Mesothelial cell of epicardium (in vitro differentiated cells): ENCODE measurements around the gene MBP. TPM values are rescaled to one million over a fixed set of nuclear protein-coding genes. Genes with fewer than 3 reads are reported as not detected.

Experiments
- DNase-seq, 2 experiments: peaks; one replicate each; pipeline ENCODE4 v3.0.0; 2021; ENCODE audit warnings: low spot score in 2 of 2; ENCODE audit not compliant: unreplicated experiment in 2 of 2
- H3K27ac Mint-ChIP-seq: 2 replicates; pipeline ENCODE4 v1.8.0; 2021; ENCODE audit warnings: mixed read lengths
- H3K27me3 Mint-ChIP-seq: 2 replicates; pipeline ENCODE4 v1.8.0; 2021; ENCODE audit warnings: low read depth, mixed read lengths
- H3K36me3 Mint-ChIP-seq: 2 replicates; pipeline ENCODE4 v1.8.0; 2021; ENCODE audit warnings: mixed read lengths
- H3K4me1 Mint-ChIP-seq: 2 replicates; pipeline ENCODE4 v1.8.0; 2021; ENCODE audit warnings: mixed read lengths
- H3K4me3 Mint-ChIP-seq: 2 replicates; pipeline ENCODE4 v1.8.0; 2021; ENCODE audit warnings: mild to moderate bottlenecking, moderate library complexity, mixed read lengths
- H3K9me3 Mint-ChIP-seq: 2 replicates; pipeline ENCODE4 v1.8.0; 2021; ENCODE audit warnings: mixed read lengths
- total RNA-seq: library from RNA; stranded (reverse); gene quantifications from 3 replicates; pipeline ENCODE4 v1.2.1, GENCODE V29; 2021
- TF ChIP-seq, protein P1 (sequence below): fragments of 200-600 bp; sonication (generic); IDR thresholded peaks from one replicate; pipeline ENCODE4 v1.5.0; 2021; ENCODE audit warnings: antibody characterized with exemption; ENCODE audit not compliant: unreplicated experiment

MBP gene
- total RNA-seq, 1 donor from 2014 or later = 20.8 TPM

- no peak for DNase-seq
- no peak overlapping the region for H3K27ac Mint-ChIP-seq
Measured at GRCh38 chr18:77124452-77124922, 8.1 kb downstream of the MBP start.

DNA sequence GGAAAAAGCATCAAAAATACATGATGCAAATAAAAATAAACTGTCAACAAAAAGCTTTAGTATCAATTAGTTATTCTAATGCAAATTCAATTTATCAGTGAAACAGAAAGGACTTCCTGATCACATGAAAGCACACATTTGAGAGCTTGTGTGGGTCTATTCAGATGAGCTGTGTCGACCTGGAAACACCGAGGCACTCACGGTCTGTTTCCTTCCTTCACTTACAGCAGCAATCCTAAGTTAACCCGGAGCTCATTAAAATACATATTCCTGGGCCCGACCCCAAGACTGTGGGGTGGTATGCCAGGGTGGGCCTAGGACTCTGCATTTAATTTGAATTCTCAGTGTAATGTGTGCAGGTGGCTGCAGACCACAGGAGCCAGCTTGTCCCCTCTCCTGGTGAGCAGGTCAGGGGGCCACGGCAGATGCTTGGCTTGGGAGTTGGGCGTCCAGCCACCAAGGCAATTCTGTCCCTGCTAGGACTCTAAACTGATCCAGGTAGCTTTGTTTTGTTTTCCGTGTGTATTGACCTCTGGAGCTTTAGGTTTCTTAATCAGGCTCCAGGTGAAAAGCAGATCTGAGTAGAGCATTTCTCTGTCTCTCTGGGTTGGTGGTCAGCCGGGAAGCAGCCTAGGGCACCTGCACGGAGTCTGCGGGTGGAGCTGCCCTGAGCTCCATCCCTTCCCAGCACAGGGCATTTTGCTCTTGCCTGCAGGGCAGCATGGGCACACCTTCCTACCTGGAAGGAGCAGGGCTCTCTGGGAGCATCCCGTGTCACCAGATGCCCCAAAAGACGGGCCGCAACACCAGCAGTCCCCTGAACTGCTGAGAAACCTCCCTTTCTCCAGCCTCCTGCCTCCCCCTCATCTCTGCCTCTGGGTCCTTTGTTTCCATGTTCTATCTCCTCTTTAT lies 9.0 kb downstream of the MBP start:
- Mint-ChIP-seq H3K36me3 (peaks cover 6% of the 10 kb centered on the region), H3K9me3 (no peaks in the 10 kb centered on the region), H3K27me3 (no peaks in the 10 kb centered on the region), H3K27ac (no peak overlapping the region), H3K4me3 (no peak overlapping the region), H3K4me1 (peaks cover 29% of the 10 kb centered on the region)
- TF ChIP-seq, protein P1, sequence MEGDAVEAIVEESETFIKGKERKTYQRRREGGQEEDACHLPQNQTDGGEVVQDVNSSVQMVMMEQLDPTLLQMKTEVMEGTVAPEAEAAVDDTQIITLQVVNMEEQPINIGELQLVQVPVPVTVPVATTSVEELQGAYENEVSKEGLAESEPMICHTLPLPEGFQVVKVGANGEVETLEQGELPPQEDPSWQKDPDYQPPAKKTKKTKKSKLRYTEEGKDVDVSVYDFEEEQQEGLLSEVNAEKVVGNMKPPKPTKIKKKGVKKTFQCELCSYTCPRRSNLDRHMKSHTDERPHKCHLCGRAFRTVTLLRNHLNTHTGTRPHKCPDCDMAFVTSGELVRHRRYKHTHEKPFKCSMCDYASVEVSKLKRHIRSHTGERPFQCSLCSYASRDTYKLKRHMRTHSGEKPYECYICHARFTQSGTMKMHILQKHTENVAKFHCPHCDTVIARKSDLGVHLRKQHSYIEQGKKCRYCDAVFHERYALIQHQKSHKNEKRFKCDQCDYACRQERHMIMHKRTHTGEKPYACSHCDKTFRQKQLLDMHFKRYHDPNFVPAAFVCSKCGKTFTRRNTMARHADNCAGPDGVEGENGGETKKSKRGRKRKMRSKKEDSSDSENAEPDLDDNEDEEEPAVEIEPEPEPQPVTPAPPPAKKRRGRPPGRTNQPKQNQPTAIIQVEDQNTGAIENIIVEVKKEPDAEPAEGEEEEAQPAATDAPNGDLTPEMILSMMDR = no peak
- no peak for DNase-seq

More at GRCh38 chr18:77124452-77124922, 8.1 kb downstream of the MBP start:
- Mint-ChIP-seq H3K4me3 (no peak overlapping the region), H3K9me3 (no peaks in the 10 kb centered on the region), H3K4me1 (peaks cover 33% of the 10 kb centered on the region), H3K36me3 (peaks cover 5% of the 10 kb centered on the region), H3K27me3 (peaks cover 6% of the 10 kb centered on the region)
- TF ChIP-seq, protein P1 = no peak

DNA sequence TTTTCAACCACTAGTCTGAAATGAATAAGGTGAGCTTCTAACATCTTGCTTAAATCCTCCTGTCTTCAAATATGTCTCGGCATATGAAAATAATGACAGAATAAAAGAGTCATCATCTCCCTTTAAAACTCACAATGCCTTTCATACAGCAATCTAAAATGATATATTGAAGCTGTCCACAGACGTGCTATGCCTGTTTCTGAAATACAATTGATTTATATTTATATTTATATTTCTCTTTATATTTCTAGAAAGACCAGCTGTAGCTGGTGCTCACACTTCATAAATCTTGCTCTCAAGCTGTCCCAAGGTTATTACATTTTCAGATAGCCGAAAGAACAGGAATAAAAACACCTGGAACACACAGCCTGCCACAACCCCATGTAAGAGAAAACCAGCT lies 11.1 kb downstream of the MBP start:
- peak in 1 of 2 experiments; percentile 1 for DNase-seq
- TF ChIP-seq, protein P1 = no peak
- Mint-ChIP-seq H3K4me1 (peaks cover 22% of the 10 kb centered on the region), H3K4me3 (no peak overlapping the region), H3K27ac (no peak overlapping the region), H3K27me3 (no peaks in the 10 kb centered on the region), H3K9me3 (no peaks in the 10 kb centered on the region), H3K36me3 (peaks cover 8% of the 10 kb centered on the region)

GRCh38 chr18:77119851-77120491 lies 12.6 kb downstream of the MBP start:
- no peaks in the 10 kb centered on the region for H3K9me3 Mint-ChIP-seq

DNA sequence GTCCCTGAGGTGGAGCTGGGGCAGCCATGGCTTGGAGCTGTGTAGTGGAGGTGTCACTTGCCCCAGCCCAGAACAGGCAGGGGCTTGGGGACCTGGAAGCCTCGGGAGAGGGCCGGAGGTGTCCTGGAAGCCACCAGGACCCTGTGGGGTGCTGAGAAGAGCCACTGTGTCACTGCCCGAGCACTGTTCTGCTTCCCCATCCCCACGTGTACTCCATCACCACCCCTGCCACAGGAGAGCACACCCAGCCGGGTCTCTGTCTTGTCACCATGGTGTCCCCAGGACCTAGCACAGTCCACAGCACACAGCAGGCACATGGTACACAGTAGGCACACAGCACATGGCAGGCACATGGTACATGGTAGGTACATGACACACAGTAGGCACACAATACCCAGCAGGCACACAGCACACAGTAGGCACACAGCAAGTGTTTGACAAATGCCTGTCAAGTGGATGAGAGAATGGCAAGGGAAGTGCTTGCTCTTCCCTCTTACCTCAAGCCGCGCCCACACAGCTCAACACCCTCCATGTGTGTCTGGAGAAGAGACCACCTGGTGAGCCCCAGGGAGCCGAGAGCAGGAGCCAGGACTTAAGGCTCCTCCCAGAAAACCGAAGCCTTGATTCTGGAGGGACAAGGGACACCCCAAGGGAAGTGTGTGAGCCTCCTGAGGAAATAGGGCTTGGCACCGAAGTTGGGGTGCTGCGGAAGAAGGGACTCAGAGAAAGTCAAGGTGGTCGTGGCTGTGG lies 13.3 kb downstream of the MBP start:
- Mint-ChIP-seq H3K4me3 (no peak overlapping the region), H3K27me3 (no peaks in the 10 kb centered on the region), H3K36me3 (peaks cover 8% of the 10 kb centered on the region), H3K27ac (no peak overlapping the region), H3K9me3 (no peaks in the 10 kb centered on the region), H3K4me1 (peaks cover 19% of the 10 kb centered on the region)
- TF ChIP-seq, protein P1 = no peak
- peak in 1 of 2 experiments; percentile 29 for DNase-seq

More at GRCh38 chr18:77119851-77120491, 12.6 kb downstream of the MBP start:
- peak in 1 of 2 experiments; percentile 34 for DNase-seq
- TF ChIP-seq, protein P1 = no peak
- no peak overlapping the region for H3K4me3 Mint-ChIP-seq
- H3K27ac Mint-ChIP-seq = no peak overlapping the region
- peaks cover 20% of the 10 kb centered on the region for H3K4me1 Mint-ChIP-seq
- no peaks in the 10 kb centered on the region for H3K27me3 Mint-ChIP-seq
- peaks cover 8% of the 10 kb centered on the region for H3K36me3 Mint-ChIP-seq
